ENCODE results near the gene SPINT4.
"Not testable (repeated sequence)": the region's sequence is repeated elsewhere in the genome, so short reads cannot be mapped to it uniquely, and the experiment has no call there.

The SPINT4 gene

GRCh38 chr20:45725134-45725533, 3.0 kb downstream of the SPINT4 start:
- no peaks in the 10 kb centered on the region for H3K27me3 ChIP-seq (ENCODE audit: control insufficient read depth, insufficient read depth, low read length, poor library complexity, severe bottlenecking)
- no peak overlapping the region for H3K27ac ChIP-seq (ENCODE audit: insufficient read depth, low read depth, low read length, poor library complexity, severe bottlenecking)
- H3K9me3 ChIP-seq (ENCODE audit: control insufficient read depth, low read length) = no peaks in the 10 kb centered on the region
- H3K4me3 ChIP-seq (ENCODE audit: insufficient read depth, low read depth, low read length) = no peak overlapping the region
- H3K36me3 ChIP-seq (ENCODE audit: control insufficient read depth, insufficient read depth, low read length) = no peaks in the 10 kb centered on the region
- no peaks in the 10 kb centered on the region for H3K4me1 ChIP-seq (ENCODE audit: control insufficient read depth, insufficient read depth, low read length)

DNA sequence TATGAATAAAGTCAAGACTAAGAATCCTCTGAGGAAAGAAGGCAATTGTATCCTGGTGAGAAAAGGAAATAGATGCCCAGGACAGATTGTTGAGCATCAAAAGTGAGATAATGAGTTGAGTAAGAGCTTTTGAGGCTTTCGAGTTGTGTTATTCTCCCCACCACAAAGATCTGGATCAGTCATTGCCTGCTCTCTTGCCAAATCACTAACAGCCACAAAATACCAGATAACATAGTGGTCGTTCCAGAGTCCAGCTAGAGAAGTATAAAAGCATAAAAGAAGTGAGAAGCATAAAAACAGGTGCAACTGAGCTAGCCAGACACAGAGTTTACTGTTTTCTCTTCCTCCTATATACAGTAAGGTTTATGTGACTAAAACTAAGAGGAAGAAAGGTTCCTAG, 4.9 kb downstream of the SPINT4 start:
- Histone ChIP-seq H3K36me3 (ENCODE audit: control insufficient read depth, insufficient read depth, low read length) (no peaks in the 10 kb centered on the region), H3K9me3 (ENCODE audit: control insufficient read depth, low read length) (peaks cover 3% of the 10 kb centered on the region), H3K4me1 (ENCODE audit: control insufficient read depth, insufficient read depth, low read length) (no peaks in the 10 kb centered on the region), H3K27ac (ENCODE audit: insufficient read depth, low read depth, low read length, poor library complexity, severe bottlenecking) (no peak overlapping the region), H3K27me3 (ENCODE audit: control insufficient read depth, insufficient read depth, low read length, poor library complexity, severe bottlenecking) (no peaks in the 10 kb centered on the region), H3K4me3 (ENCODE audit: insufficient read depth, low read depth, low read length) (no peak overlapping the region)
- WGBS, 2 experiments = 95 to 100% methylated on average over 1 to 2 of the region's 2 CpGs

DNA sequence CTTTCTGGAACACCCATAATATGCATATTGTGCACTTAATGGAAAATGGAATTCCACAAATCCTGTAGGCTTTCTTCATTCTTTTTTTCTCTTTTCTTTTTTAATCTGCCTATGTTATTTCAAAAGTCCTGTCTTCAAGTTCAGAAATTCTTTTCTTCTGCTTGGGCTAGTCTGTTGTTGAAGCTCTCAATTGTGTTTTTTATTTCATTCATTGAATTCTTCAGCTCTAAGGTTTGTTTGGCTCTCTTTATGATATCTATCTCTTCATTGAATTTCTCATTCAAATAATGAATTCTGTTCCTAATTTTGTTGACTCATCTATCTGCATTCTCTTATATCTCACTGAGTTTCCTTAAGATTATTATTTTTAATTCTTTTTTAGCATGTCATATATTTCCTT, 10.1 kb downstream of the SPINT4 start:
- H3K36me3 ChIP-seq (ENCODE audit: control insufficient read depth, insufficient read depth, low read length) = no peaks in the 10 kb centered on the region
- no peak overlapping the region for H3K4me3 ChIP-seq (ENCODE audit: insufficient read depth, low read depth, low read length)
- H3K27ac ChIP-seq (ENCODE audit: insufficient read depth, low read depth, low read length, poor library complexity, severe bottlenecking) = no peak overlapping the region
- H3K4me1 ChIP-seq (ENCODE audit: control insufficient read depth, insufficient read depth, low read length) = no peaks in the 10 kb centered on the region
- H3K27me3 ChIP-seq (ENCODE audit: control insufficient read depth, insufficient read depth, low read length, poor library complexity, severe bottlenecking) = no peaks in the 10 kb centered on the region
- H3K9me3 ChIP-seq (ENCODE audit: control insufficient read depth, low read length) = peaks cover 3% of the 10 kb centered on the region

DNA sequence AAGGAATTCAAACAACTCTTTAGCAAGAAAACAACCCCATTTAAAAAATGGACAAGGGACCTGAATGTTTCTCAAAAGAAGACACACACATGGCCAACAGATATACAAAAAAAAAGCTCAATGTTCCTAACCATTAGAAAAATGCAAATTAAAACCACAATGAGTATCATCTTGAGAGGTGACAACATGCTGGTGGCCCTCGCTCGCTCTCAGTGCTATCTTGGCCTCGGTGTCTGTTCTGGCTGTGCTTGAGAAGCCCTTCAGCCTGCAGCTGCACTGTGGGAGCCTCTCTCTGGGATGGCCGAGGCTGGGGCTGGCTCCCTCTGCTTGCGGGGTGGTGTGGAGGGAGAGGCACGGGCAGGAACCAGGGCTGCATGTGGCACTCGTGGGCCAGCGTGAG, 13.4 kb downstream of the SPINT4 start:
- 95% methylated on average over 8 of the region's 8 CpGs for WGBS, 2 experiments
- Histone ChIP-seq H3K36me3 (ENCODE audit: control insufficient read depth, insufficient read depth, low read length) (no peaks in the 10 kb centered on the region), H3K9me3 (ENCODE audit: control insufficient read depth, low read length) (peaks cover 3% of the 10 kb centered on the region)

DNA sequence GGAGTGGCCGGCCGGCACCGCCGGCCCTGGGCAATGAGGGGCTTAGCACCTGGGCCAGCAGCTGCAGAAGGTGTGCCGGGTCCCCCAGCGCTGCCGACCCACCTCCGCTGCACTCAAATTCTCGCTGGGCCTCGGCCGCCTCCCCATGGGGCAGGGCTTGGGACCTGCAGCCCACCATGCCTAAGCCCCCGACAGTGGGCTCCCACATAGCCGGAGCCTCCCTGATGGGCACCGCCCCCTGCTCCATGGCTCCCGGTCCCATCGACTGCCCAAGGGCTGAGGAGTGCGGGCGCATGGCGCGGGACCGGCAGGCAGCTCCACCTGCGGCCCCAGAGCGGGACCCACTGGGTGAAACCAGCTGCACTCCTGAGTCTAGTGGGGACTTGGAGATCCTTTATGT, 13.8 kb downstream of the SPINT4 start:
- Histone ChIP-seq H3K27me3 (ENCODE audit: control insufficient read depth, insufficient read depth, low read length, poor library complexity, severe bottlenecking) (no peaks in the 10 kb centered on the region), H3K27ac (ENCODE audit: insufficient read depth, low read depth, low read length, poor library complexity, severe bottlenecking) (no peak overlapping the region), H3K36me3 (ENCODE audit: control insufficient read depth, insufficient read depth, low read length) (no peaks in the 10 kb centered on the region), H3K4me3 (ENCODE audit: insufficient read depth, low read depth, low read length) (no peak overlapping the region), H3K9me3 (ENCODE audit: control insufficient read depth, low read length) (peaks cover 3% of the 10 kb centered on the region), H3K4me1 (ENCODE audit: control insufficient read depth, insufficient read depth, low read length) (no peaks in the 10 kb centered on the region)
- WGBS, 2 experiments = 92 to 95% methylated on average over 23 of the region's 23 CpGs

More for the DNA sequence above, 13.4 kb downstream of the SPINT4 start:
- no peaks in the 10 kb centered on the region for H3K27me3 ChIP-seq (ENCODE audit: control insufficient read depth, insufficient read depth, low read length, poor library complexity, severe bottlenecking)
- H3K4me1 ChIP-seq (ENCODE audit: control insufficient read depth, insufficient read depth, low read length) = no peaks in the 10 kb centered on the region
- H3K4me3 ChIP-seq (ENCODE audit: insufficient read depth, low read depth, low read length) = no peak overlapping the region
- H3K27ac ChIP-seq (ENCODE audit: insufficient read depth, low read depth, low read length, poor library complexity, severe bottlenecking) = no peak overlapping the region

DNA sequence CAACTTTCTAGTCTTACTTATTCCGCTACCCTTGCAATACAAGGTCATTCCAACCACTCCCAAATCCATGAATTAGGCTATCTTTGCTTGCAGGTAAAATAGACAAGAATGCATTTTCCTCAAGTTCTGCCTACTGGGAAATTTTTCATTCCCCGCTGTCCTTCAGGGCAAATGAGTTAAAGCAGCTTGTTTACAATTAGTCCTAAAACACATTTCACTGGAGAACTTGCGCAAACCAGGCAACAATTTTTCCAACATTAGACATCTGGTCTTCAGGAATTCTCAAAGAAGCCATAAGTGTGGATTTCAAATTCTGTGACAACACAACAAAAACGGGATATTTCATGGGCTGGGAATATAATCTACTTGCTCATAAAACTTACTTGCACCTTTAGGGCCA, 20.4 kb downstream of the SPINT4 start:
- 93 to 96% methylated on average over 4 of the region's 4 CpGs for WGBS, 2 experiments
- Histone ChIP-seq H3K4me1 (ENCODE audit: control insufficient read depth, insufficient read depth, low read length) (no peaks in the 10 kb centered on the region), H3K27ac (ENCODE audit: insufficient read depth, low read depth, low read length, poor library complexity, severe bottlenecking) (no peak overlapping the region)

DNA sequence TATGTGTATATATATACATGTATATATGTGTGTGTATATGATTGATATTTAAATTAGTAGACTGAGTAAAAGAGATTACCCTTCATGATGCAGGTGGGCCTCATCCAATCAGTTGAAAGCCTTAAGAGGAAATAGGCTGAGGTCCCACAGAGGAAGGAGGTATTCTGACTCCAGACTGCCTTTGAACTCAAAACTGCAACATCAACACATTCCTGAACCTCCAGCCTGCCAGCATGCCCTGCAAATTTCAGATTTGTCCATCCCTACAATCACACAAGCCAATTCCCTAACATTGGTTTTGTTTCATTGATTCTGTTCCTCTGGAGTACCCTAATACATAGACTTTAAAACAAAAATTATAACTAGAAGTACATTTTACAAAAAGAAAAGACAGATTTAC, 22.9 kb downstream of the SPINT4 start:
- no peaks in the 10 kb centered on the region for H3K9me3 ChIP-seq (ENCODE audit: control insufficient read depth, low read length)
- H3K36me3 ChIP-seq (ENCODE audit: control insufficient read depth, insufficient read depth, low read length) = no peaks in the 10 kb centered on the region
- H3K27me3 ChIP-seq (ENCODE audit: control insufficient read depth, insufficient read depth, low read length, poor library complexity, severe bottlenecking) = no peaks in the 10 kb centered on the region
- no peak overlapping the region for H3K4me3 ChIP-seq (ENCODE audit: insufficient read depth, low read depth, low read length)
- H3K27ac ChIP-seq (ENCODE audit: insufficient read depth, low read depth, low read length, poor library complexity, severe bottlenecking) = no peak overlapping the region
- H3K4me1 ChIP-seq (ENCODE audit: control insufficient read depth, insufficient read depth, low read length) = no peaks in the 10 kb centered on the region

More for the DNA sequence above, 20.4 kb downstream of the SPINT4 start:
- Histone ChIP-seq H3K36me3 (ENCODE audit: control insufficient read depth, insufficient read depth, low read length) (no peaks in the 10 kb centered on the region), H3K4me3 (ENCODE audit: insufficient read depth, low read depth, low read length) (no peak overlapping the region), H3K27me3 (ENCODE audit: control insufficient read depth, insufficient read depth, low read length, poor library complexity, severe bottlenecking) (no peaks in the 10 kb centered on the region), H3K9me3 (ENCODE audit: control insufficient read depth, low read length) (no peaks in the 10 kb centered on the region)

DNA sequence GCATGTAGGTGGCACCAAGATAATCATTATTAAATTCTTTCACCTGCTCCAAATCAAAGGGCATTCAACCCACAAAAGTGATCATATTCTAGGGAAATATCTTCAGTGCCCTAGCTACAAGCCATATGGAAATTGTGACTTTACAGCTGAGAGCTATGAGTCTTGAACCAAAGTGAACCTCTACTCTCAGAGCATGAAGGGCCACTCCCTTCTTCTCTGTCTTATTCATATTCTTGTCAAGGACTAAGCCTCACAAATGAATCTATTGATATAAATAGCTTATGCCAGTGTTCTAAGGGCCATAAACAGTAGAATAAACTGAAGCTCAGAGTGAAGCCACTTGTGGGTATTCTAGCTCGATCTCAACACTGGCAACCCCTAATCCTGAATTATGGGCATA, 29.6 kb downstream of the SPINT4 start:
- Histone ChIP-seq H3K27ac (ENCODE audit: insufficient read depth, low read depth, low read length, poor library complexity, severe bottlenecking) (no peak overlapping the region), H3K4me1 (ENCODE audit: control insufficient read depth, insufficient read depth, low read length) (no peaks in the 10 kb centered on the region), H3K9me3 (ENCODE audit: control insufficient read depth, low read length) (no peaks in the 10 kb centered on the region), H3K27me3 (ENCODE audit: control insufficient read depth, insufficient read depth, low read length, poor library complexity, severe bottlenecking) (no peaks in the 10 kb centered on the region), H3K4me3 (ENCODE audit: insufficient read depth, low read depth, low read length) (no peak overlapping the region), H3K36me3 (ENCODE audit: control insufficient read depth, insufficient read depth, low read length) (no peaks in the 10 kb centered on the region)
- 91 to 100% methylated on average over 1 of the region's 1 CpG for WGBS, 2 experiments

GRCh38 chr20:45752746-45753145, 30.6 kb downstream of the SPINT4 start:
- H3K36me3 ChIP-seq (ENCODE audit: control insufficient read depth, insufficient read depth, low read length) = no peaks in the 10 kb centered on the region
- H3K4me3 ChIP-seq (ENCODE audit: insufficient read depth, low read depth, low read length) = no peak overlapping the region
- no peaks in the 10 kb centered on the region for H3K9me3 ChIP-seq (ENCODE audit: control insufficient read depth, low read length)
- no peaks in the 10 kb centered on the region for H3K4me1 ChIP-seq (ENCODE audit: control insufficient read depth, insufficient read depth, low read length)
- 85 to 97% methylated on average over 3 of the region's 3 CpGs for WGBS, 2 experiments
- no peaks in the 10 kb centered on the region for H3K27me3 ChIP-seq (ENCODE audit: control insufficient read depth, insufficient read depth, low read length, poor library complexity, severe bottlenecking)
- no peak overlapping the region for H3K27ac ChIP-seq (ENCODE audit: insufficient read depth, low read depth, low read length, poor library complexity, severe bottlenecking)

DNA sequence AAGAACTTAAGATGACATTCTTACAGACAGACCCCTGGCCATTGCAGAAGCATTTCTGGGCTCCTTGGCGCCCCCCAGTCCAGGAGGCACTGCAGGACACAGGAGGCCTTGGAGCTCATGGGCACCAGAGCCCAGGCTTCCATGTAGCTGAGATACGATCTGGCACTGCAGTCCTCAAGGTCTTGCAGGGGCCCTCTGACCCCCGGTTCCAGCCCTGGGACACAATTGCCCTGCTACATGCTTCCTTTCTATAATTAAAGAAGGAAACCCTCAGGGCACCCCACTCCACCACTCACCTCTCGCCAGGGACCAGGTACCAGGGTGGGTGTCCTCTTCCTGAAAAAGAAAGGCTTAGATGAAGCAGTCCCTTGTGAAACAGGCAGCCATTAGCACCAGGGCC, 35.9 kb downstream of the SPINT4 start:
- WGBS, 2 experiments = 89 to 93% methylated on average over 4 of the region's 4 CpGs
- H3K9me3 ChIP-seq (ENCODE audit: control insufficient read depth, low read length) = no peaks in the 10 kb centered on the region
- no peaks in the 10 kb centered on the region for H3K4me1 ChIP-seq (ENCODE audit: control insufficient read depth, insufficient read depth, low read length)

DNA sequence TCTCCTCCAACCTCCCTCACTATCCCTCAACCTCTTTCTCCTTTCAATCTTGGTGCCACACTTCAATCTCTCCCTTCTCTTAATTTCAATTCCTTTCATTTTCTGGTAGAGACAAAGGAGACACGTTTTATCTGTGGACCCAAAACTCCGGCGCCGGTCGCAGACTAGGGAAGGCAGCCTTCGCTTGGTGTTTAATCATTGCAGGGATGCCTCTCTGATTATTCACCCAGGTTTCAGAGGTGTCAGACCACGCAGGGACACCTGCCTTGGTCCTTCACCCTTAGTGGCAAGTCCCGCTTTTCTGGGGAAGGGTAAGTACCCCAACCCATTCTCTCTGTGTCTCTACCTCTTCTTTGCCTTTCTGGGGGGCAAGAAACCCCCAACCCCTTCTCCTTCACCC, 37.8 kb downstream of the SPINT4 start:
- not testable (repeated sequence) for H3K27ac ChIP-seq (ENCODE audit: insufficient read depth, low read depth, low read length, poor library complexity, severe bottlenecking); H3K4me1 ChIP-seq (ENCODE audit: control insufficient read depth, insufficient read depth, low read length); H3K27me3 ChIP-seq (ENCODE audit: control insufficient read depth, insufficient read depth, low read length, poor library complexity, severe bottlenecking); H3K4me3 ChIP-seq (ENCODE audit: insufficient read depth, low read depth, low read length); H3K36me3 ChIP-seq (ENCODE audit: control insufficient read depth, insufficient read depth, low read length); H3K9me3 ChIP-seq (ENCODE audit: control insufficient read depth, low read length)
- 94 to 97% methylated on average over 8 of the region's 8 CpGs for WGBS, 2 experiments

More for the DNA sequence above, 35.9 kb downstream of the SPINT4 start:
- Histone ChIP-seq H3K27ac (ENCODE audit: insufficient read depth, low read depth, low read length, poor library complexity, severe bottlenecking) (no peak overlapping the region), H3K27me3 (ENCODE audit: control insufficient read depth, insufficient read depth, low read length, poor library complexity, severe bottlenecking) (no peaks in the 10 kb centered on the region), H3K36me3 (ENCODE audit: control insufficient read depth, insufficient read depth, low read length) (no peaks in the 10 kb centered on the region), H3K4me3 (ENCODE audit: insufficient read depth, low read depth, low read length) (no peak overlapping the region)
